Spleen (tissue), 7 donors: ENCODE data around the gene CD47.

ENCODE experiments used
- CTCF ChIP-seq, 11 experiments: fragments of 200-600 bp in 7 of 11; fragments of 450-650 bp in 4 of 11; sonication (generic) in 4 of 11; IDR thresholded peaks in 8 of 11; conservative IDR thresholded peaks in 3 of 11; 1 replicate in 7 of 11; 2 replicates in 4 of 11; pipeline versions ENCODE4 v1.4.0 to v1.8.0; 2016 to 2021; ENCODE audit warnings: antibody characterized with exemption in 11 of 11, inconsistent platforms in 4 of 11, mild to moderate bottlenecking in 1 of 11
- POLR2AphosphoS5 ChIP-seq, 3 donors: sonication (generic); formaldehyde crosslinking; IDR thresholded peaks; one replicate each; pipeline ENCODE4 v1.5.1; 2017; ENCODE audit warnings: antibody characterized with exemption in 3 of 3
- donor health status: DM: no; HTN: no; CAD: no; lungs with moderate emphysema.
- donor health status: DM: no; HTN: no; CAD: no.
- donor health status: DM: no; HTN: no; CAD: no.

- TF ChIP-seq CTCF (IDR thresholded peaks at IDR 0.05 in 8 of 11, conservative IDR thresholded peaks at IDR 0.05 in 3 of 11) (no peak), POLR2AphosphoS5 (IDR thresholded peaks at IDR 0.05) (no peak)
Measured at GRCh38 chr3:108137460-108137814, 46.6 kb upstream of the CD47 start.
